ENCODE results near the gene SYTL3. TPM values are rescaled to one million over a fixed set of nuclear protein-coding genes. Genes with fewer than 3 reads are reported as not detected.

SYTL3 gene
- total and polyA plus RNA-seq, 4 donors = 2.0 to 4.6 (median 3.2) TPM

DNA sequence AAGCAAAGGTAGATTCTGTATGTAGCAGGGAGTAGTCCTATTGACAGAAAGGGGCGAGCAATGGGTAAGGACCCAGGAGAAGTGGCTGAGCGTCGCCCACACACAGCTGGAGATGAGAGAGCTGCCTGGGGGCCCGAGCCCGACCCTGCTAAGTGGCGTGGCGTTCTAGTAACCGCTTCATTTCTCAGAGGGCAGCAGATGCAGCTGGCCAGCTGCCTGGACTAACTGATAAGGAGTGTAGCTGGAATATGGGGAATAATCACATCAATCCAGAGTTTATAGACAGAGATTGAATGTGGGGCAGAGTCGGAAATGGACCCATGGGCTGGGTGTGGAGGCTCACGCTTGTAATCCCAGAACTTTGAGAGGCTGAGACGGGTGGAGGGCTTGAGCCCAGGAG is 104.9 kb downstream of the SYTL3 start:
- Histone ChIP-seq H3K36me3 (ENCODE audit: control insufficient read depth, insufficient read depth, low read length) (peaks cover 4% of the 10 kb centered on the region), H3K9me3 (ENCODE audit: control insufficient read depth, insufficient read depth, low read length) (no peaks in the 10 kb centered on the region), H3K4me1 (ENCODE audit: control insufficient read depth, insufficient read depth, low read length) (peaks cover 40% of the 10 kb centered on the region), H3K27ac (ENCODE audit: low read depth, low read length) (no peak overlapping the region), H3K4me3 (ENCODE audit: low read depth, low read length) (no peak overlapping the region), H3K27me3 (ENCODE audit: control insufficient read depth, insufficient read depth, low read length) (no peaks in the 10 kb centered on the region)
- DNase-seq (ENCODE audit: low read depth in 4 of 6, low spot score in 6 of 6) = no peak
- 87% methylated on average over 5 of the region's 11 CpGs for WGBS (ENCODE audit: insufficient coverage)

DNA sequence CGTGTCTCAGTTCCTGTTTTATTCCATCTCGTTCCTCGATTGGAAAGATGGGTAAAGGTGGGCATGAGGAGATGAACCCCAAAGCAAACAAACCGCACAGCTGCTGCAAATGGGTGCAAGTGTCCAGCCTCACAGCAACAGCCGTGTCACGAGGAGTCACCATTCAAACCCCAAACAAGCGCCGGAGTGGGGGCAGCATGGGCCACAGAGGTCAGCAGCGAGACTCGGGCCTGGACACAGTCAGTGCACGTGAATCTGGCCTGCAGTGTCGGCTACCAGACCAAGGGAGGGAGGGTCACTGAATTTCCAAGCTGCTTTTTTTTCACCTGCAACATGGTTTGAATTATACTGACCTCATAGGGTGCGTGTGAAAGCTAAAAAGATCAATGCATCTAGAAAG is 105.8 kb downstream of the SYTL3 start:
- H3K9me3 ChIP-seq (ENCODE audit: control insufficient read depth, insufficient read depth, low read length) = no peaks in the 10 kb centered on the region
- H3K36me3 ChIP-seq (ENCODE audit: control insufficient read depth, insufficient read depth, low read length) = peaks cover 4% of the 10 kb centered on the region
- 84% methylated on average over 13 of the region's 13 CpGs for WGBS (ENCODE audit: insufficient coverage)
- no peak overlapping the region for H3K4me3 ChIP-seq (ENCODE audit: low read depth, low read length)
- DNase-seq (ENCODE audit: low read depth in 4 of 6, low spot score in 6 of 6) = no peak
- H3K4me1 ChIP-seq (ENCODE audit: control insufficient read depth, insufficient read depth, low read length) = peaks cover 40% of the 10 kb centered on the region
- H3K27me3 ChIP-seq (ENCODE audit: control insufficient read depth, insufficient read depth, low read length) = no peaks in the 10 kb centered on the region
- H3K27ac ChIP-seq (ENCODE audit: low read depth, low read length) = no peak overlapping the region

DNA sequence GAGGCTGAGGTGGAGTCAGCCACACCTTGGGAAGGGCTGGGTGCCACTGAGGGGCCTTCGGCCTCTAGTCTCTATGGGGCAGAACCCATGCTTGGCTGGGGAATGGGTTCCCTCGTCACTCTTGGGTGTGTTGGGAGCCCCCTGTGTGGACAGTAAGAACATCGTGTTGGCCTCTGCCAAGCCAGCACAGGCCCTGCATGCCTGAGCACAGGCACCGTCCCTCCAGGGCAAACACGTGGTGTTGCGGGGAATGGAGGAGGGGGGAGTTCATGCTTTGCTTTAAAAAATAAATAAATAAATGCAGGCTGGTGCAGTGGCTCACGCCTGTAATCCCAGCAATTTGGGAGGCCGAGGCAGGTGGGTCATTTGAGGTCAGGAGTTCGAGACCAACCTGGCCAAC is 106.3 kb downstream of the SYTL3 start:
- Histone ChIP-seq H3K4me3 (ENCODE audit: low read depth, low read length) (no peak overlapping the region), H3K27ac (ENCODE audit: low read depth, low read length) (no peak overlapping the region), H3K36me3 (ENCODE audit: control insufficient read depth, insufficient read depth, low read length) (peaks cover 4% of the 10 kb centered on the region), H3K9me3 (ENCODE audit: control insufficient read depth, insufficient read depth, low read length) (no peaks in the 10 kb centered on the region), H3K4me1 (ENCODE audit: control insufficient read depth, insufficient read depth, low read length) (peaks cover 38% of the 10 kb centered on the region), H3K27me3 (ENCODE audit: control insufficient read depth, insufficient read depth, low read length) (no peaks in the 10 kb centered on the region)
- DNase-seq (ENCODE audit: low read depth in 4 of 6, low spot score in 6 of 6) = no peak
- WGBS (ENCODE audit: insufficient coverage) = 84% methylated on average over 8 of the region's 9 CpGs

DNA sequence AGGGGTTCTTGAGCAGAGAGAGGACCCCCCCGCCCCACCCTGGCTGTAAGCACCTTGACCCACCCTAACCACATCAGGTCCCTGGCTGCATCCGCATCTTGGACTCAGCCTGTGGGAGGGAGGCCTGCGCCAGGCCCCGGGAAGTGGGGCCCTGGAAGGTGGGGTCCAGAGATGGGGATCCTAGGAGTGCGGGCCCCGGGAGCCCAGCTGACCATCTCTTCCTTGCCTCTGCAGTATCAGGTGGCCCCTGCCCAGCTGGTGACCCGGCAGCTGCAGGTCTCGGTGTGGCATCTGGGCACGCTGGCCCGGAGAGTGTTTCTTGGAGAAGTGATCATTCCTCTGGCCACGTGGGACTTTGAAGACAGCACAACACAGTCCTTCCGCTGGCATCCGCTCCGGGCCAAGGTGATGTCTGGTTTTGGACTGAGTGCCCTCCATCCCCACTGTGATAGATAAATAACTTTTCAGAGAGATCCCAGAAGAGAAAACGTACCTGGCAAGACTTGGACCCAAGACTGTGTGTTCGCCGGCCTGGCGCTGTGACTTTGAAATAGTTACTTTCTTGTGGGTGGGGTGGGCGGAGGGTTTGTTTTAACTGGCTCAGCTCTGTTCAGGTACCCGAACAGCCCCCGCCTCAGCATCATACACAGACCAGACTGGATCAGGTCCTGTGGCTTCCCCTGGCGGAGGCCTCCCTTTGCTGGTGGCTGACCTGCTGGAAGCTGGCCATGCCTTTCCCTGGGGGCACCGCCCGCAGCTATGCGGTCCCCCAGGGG is 107.3 kb downstream of the SYTL3 start:
- Histone ChIP-seq H3K4me3 (ENCODE audit: low read depth, low read length) (no peak overlapping the region), H3K27me3 (ENCODE audit: control insufficient read depth, insufficient read depth, low read length) (no peaks in the 10 kb centered on the region), H3K27ac (ENCODE audit: low read depth, low read length) (no peak overlapping the region), H3K9me3 (ENCODE audit: control insufficient read depth, insufficient read depth, low read length) (no peaks in the 10 kb centered on the region), H3K4me1 (ENCODE audit: control insufficient read depth, insufficient read depth, low read length) (peaks cover 31% of the 10 kb centered on the region), H3K36me3 (ENCODE audit: control insufficient read depth, insufficient read depth, low read length) (peaks cover 4% of the 10 kb centered on the region)
- no peak for DNase-seq (ENCODE audit: low read depth in 4 of 6, low spot score in 6 of 6)
- 69% methylated on average over 18 of the region's 25 CpGs for WGBS (ENCODE audit: insufficient coverage)

DNA sequence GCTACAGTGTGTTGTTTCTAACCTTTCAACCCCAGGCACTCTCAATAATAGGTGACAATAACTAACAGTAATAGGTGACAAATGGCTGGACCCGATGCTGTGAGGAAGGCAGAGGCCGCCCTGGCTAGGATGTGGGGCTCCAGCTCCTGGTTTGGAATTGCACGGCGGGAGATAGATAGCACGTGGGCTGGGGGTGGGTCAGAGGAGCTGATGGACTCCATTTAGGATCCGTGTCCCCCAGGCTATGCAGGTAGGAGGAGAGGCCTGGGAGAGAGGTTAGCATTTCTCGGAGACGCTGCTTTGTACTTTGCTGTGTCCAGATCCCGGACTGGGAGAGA is 107.9 kb downstream of the SYTL3 start:
- no peak for DNase-seq (ENCODE audit: low read depth in 4 of 6, low spot score in 6 of 6)
- Histone ChIP-seq H3K4me3 (ENCODE audit: low read depth, low read length) (no peak overlapping the region), H3K9me3 (ENCODE audit: control insufficient read depth, insufficient read depth, low read length) (no peaks in the 10 kb centered on the region), H3K27me3 (ENCODE audit: control insufficient read depth, insufficient read depth, low read length) (no peaks in the 10 kb centered on the region), H3K27ac (ENCODE audit: low read depth, low read length) (no peak overlapping the region), H3K36me3 (ENCODE audit: control insufficient read depth, insufficient read depth, low read length) (peaks cover 4% of the 10 kb centered on the region), H3K4me1 (ENCODE audit: control insufficient read depth, insufficient read depth, low read length) (peaks cover 26% of the 10 kb centered on the region)
- WGBS (ENCODE audit: insufficient coverage) = 69% methylated on average over 9 of the region's 9 CpGs

DNA sequence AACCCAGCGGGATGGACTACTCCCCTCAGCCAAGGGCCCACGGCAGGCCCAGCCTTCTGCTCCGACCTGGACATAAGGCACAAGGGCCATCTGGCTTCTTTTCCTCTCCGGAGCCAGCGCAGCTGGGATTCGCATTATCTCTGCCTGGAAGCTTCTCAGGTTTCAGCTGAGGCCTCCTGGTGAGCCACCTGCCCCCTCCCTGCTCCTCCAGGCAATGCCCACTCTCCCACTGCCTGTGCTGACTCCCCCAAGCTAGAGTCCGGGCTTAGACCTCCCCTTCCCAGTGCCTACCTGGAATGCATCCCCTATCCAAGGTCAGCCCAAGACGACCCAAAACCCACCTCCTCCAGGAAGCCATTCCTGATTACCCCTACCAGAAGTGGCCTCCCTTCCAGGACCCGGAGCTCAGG is 108.6 kb downstream of the SYTL3 start:
- Histone ChIP-seq H3K4me3 (ENCODE audit: low read depth, low read length) (no peak overlapping the region), H3K4me1 (ENCODE audit: control insufficient read depth, insufficient read depth, low read length) (peaks cover 26% of the 10 kb centered on the region), H3K36me3 (ENCODE audit: control insufficient read depth, insufficient read depth, low read length) (peaks cover 4% of the 10 kb centered on the region), H3K27ac (ENCODE audit: low read depth, low read length) (no peak overlapping the region), H3K27me3 (ENCODE audit: control insufficient read depth, insufficient read depth, low read length) (no peaks in the 10 kb centered on the region), H3K9me3 (ENCODE audit: control insufficient read depth, insufficient read depth, low read length) (no peaks in the 10 kb centered on the region)
- 48% methylated on average over 9 of the region's 9 CpGs for WGBS (ENCODE audit: insufficient coverage)
- DNase-seq (ENCODE audit: low read depth in 4 of 6, low spot score in 6 of 6) = no peak

DNA sequence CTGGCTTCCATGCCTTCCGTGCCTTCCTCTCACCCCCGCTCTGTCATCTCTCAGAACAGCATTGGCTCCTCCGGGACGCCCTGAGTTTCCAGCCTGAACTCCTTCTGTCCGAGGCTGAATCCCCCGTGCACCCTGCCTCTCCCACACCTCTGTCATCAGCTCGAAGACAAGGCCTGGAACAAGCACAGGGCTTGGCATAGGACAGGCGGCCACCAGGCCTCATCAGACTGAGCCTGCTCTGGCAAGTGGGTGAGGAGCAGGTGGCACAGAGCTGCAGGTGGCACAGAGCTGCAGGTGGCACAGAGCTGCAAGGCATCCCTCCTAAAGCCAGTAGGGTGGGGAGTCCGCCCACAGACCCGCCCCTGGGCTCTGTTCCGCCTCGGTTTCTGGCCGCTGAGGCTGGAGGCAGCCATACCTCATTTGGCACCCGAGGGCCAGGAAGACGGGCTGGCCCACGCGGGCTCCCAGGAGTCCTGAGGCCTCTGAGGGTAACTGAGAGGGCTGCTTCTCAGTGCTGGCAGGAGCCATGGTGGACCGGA is 109.2 kb downstream of the SYTL3 start:
- Histone ChIP-seq H3K27ac (ENCODE audit: low read depth, low read length) (no peak overlapping the region), H3K27me3 (ENCODE audit: control insufficient read depth, insufficient read depth, low read length) (no peaks in the 10 kb centered on the region), H3K4me1 (ENCODE audit: control insufficient read depth, insufficient read depth, low read length) (peaks cover 31% of the 10 kb centered on the region), H3K36me3 (ENCODE audit: control insufficient read depth, insufficient read depth, low read length) (peaks cover 4% of the 10 kb centered on the region), H3K4me3 (ENCODE audit: low read depth, low read length) (no peak overlapping the region), H3K9me3 (ENCODE audit: control insufficient read depth, insufficient read depth, low read length) (no peaks in the 10 kb centered on the region)
- DNase-seq (ENCODE audit: low read depth in 4 of 6, low spot score in 6 of 6) = no peak
- whole genome bisulfite sequencing (ENCODE audit: insufficient coverage) = 78% methylated on average over 17 of the region's 18 CpGs

DNA sequence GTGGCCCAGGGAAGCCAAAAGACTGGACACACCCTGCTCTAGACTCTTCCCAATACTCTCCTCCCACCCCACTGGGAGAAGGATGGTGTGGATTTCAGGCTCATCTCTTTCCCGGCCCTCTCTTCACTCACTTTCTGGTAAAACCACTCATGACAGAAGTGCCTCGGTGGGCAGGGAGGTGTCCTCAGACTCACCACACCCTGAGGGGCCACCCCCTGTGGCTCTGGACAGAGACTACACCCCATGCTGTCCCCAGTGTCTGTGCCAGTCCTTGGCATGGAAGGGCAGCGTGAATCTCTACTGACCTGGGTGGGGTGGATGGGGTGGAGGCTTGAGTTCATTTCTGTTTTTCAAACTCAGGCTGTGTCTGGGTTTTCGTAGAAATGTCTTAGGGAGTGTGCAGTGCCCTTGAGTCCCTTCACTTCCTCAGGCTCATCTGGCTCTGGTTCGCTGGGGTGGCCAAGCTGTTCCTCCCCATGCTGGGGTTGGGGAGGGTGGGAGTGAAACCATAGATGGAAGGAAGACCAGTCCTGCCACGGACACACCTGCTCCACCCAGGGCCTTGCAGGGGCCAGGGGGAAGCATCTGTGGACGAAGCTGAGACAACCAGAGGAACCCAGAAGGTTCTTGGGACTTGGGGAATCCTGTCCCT is 110.2 kb downstream of the SYTL3 start:
- Histone ChIP-seq H3K4me3 (ENCODE audit: low read depth, low read length) (no peak overlapping the region), H3K4me1 (ENCODE audit: control insufficient read depth, insufficient read depth, low read length) (peaks cover 38% of the 10 kb centered on the region), H3K27me3 (ENCODE audit: control insufficient read depth, insufficient read depth, low read length) (no peaks in the 10 kb centered on the region), H3K27ac (ENCODE audit: low read depth, low read length) (no peak overlapping the region), H3K36me3 (ENCODE audit: control insufficient read depth, insufficient read depth, low read length) (peaks cover 12% of the 10 kb centered on the region), H3K9me3 (ENCODE audit: control insufficient read depth, insufficient read depth, low read length) (no peaks in the 10 kb centered on the region)
- no peak for DNase-seq (ENCODE audit: low read depth in 4 of 6, low spot score in 6 of 6)
- 89% methylated on average over 5 of the region's 7 CpGs for WGBS (ENCODE audit: insufficient coverage)

DNA sequence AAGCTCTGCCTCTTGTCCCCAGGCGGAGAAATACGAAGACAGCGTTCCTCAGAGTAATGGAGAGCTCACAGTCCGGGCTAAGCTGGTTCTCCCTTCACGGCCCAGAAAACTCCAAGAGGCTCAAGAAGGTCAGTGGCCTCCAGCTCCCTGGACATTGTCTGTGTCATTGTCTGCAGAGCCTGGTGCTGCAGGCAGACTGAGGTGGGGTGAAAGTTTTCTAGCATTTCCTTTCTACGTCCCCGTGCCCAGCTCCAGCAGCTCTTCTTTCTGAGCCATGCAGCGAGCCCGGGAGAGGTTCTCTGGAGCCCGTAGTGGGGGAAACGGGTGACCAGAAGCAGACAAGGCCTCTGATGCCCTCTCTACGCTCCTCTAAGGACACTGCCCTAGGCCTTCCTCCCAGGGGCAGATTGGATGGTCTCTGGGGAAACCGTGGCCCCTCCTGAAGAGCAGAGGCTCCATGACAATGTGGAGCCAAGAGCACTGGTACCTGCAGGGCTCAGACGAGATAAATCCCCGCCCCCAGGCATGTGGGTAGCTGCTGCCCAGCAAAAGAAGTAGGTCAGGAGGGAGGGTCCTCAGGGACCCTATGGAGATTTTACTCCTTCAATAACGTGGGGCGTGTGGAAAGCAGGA is 110.9 kb downstream of the SYTL3 start:
- no peak overlapping the region for H3K4me3 ChIP-seq (ENCODE audit: low read depth, low read length)
- peaks cover 18% of the 10 kb centered on the region for H3K36me3 ChIP-seq (ENCODE audit: control insufficient read depth, insufficient read depth, low read length)
- WGBS (ENCODE audit: insufficient coverage) = 82% methylated on average over 14 of the region's 17 CpGs
- DNase-seq (ENCODE audit: low read depth in 4 of 6, low spot score in 6 of 6) = no peak
- no peaks in the 10 kb centered on the region for H3K9me3 ChIP-seq (ENCODE audit: control insufficient read depth, insufficient read depth, low read length)
- H3K27me3 ChIP-seq (ENCODE audit: control insufficient read depth, insufficient read depth, low read length) = no peaks in the 10 kb centered on the region
- peaks cover 43% of the 10 kb centered on the region for H3K4me1 ChIP-seq (ENCODE audit: control insufficient read depth, insufficient read depth, low read length)
- no peak overlapping the region for H3K27ac ChIP-seq (ENCODE audit: low read depth, low read length)

Measured in spinal cord (tissue), 10 donors.